Caki2 (cell line): ENCODE measurements around the gene H2BK1. TPM values are rescaled to one million over a fixed set of nuclear protein-coding genes. Genes with fewer than 3 reads are reported as not detected.

Experiments used
- DNase-seq: peaks from one replicate; pipeline ENCODE4 v3.0.0-alpha.2; 2015; ENCODE audit warnings: low read depth
- in situ Hi-C: cut with HindIII; loops from 2 replicates; pipeline ENCODE4 v1.10.0; 2016; ENCODE audit warnings: low sequenced_read_pairs, low pct_unique_long_range_greater_than_20kb, mixed read lengths
- total RNA-seq: library from RNA; depleted of rRNA; stranded (reverse); fragments of >200 nt; shearing (Covaris generic); gene quantifications from 2 replicates; pipeline ENCODE4 v1.2.3, GENCODE V29; 2014; ENCODE audit warnings: low replicate concordance

Gene H2BK1
- total RNA-seq, 1 experiment from 2014 or later = not detected

DNA sequence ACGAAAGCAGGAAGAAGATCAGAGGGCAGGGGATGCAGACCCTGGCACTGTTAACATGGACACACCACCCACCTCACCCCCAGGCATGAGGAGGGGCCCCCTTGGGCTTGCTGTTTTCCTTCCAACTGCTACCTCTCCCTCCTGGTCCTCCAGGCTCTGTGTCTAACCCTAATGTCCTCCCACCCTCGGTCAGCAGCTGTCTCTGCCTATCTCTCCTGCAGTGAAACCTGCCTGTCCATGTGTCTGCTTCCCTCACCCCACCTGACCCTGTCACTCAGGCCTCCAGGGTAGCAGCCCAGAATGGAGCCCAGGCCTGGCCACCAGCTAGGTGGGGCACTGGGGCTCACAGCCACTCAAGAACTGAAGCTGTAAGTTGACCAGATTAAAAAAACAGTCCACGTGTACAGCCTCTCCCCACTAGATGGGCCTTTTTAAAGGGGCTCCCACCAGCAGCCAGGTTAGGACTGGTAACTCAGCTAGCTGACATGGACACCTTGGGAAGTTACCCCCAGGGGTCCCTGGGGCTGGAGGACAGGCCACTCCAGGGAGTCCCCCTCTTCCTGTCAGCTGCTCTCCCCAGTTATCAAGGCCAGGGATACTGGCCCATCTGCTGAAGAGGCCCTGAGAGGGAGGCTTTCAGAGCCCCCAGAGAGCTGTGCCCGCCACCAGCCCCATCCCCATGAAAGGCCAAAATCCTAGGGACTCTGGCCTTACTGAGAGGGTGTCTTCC is 36.7 kb upstream of the H2BK1 start:
- no peak for DNase-seq
- in situ Hi-C loops = no loop called here

- no peak for DNase-seq
- in situ Hi-C loops = no loop called here
Measured at GRCh38 chr7:151246102-151246850, 36.0 kb upstream of the H2BK1 start.

- in situ Hi-C loops = no loop called here
- no peak for DNase-seq
Measured at GRCh38 chr7:151245360-151246101, 35.2 kb upstream of the H2BK1 start.

DNA sequence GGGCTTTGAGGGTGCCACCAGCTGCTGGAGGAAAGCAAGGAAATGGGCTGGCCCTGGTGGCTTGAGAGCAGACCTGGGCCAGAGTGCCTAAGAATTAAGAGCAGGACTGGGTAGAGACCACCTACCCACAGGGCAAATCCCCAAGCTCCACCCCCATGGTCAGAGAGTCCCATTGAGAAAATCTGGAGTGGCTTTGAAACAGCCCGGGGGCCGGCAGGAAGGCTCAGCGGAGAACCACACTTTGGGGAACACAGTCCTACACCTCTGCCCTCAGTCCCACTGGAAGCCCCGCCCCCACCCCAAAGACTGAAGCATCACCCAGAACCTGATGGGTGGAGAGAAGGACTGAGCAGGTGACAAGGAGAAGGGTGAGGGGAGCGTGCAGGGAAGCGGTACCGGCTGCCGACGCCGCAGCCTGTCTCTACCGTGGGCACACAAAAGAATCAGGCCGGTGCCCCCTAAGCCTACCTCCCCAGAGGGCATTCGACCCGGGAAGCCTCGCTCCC is 34.6 kb upstream of the H2BK1 start:
- in situ Hi-C loops = no loop called here

DNA sequence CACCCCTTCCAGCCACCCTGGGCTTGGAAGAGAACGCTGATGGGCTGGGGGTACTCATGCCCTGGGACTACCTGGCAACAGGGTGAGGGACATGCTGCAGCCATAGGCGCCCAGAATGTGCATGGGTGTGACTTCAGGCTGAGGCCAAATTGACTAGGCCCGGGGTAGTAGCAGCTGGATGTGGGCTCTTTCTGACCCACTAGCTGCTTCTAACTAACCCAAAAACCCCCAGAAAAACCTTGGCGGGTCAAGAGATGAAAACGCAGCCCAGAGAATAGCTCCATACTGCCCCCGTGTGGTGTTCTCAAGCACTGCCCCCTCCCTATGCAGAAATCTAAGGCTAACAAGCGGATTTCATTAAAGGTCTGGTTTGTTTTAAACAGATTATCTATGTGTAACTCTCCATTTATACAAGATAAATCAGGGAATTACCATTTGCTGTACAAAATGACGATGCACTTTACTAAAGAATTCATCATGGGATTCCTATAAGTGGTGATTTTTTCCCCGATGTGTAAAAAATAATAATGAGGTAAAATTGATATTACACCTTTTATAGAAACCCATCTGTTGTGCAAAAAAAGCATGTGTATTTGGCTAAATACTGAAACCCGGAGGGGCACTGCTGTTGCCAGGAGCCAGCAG is 34.0 kb upstream of the H2BK1 start:
- in situ Hi-C loops = no loop called here
- DNase-seq = no peak

More for the DNA sequence above, 34.6 kb upstream of the H2BK1 start:
- no peak for DNase-seq

DNA sequence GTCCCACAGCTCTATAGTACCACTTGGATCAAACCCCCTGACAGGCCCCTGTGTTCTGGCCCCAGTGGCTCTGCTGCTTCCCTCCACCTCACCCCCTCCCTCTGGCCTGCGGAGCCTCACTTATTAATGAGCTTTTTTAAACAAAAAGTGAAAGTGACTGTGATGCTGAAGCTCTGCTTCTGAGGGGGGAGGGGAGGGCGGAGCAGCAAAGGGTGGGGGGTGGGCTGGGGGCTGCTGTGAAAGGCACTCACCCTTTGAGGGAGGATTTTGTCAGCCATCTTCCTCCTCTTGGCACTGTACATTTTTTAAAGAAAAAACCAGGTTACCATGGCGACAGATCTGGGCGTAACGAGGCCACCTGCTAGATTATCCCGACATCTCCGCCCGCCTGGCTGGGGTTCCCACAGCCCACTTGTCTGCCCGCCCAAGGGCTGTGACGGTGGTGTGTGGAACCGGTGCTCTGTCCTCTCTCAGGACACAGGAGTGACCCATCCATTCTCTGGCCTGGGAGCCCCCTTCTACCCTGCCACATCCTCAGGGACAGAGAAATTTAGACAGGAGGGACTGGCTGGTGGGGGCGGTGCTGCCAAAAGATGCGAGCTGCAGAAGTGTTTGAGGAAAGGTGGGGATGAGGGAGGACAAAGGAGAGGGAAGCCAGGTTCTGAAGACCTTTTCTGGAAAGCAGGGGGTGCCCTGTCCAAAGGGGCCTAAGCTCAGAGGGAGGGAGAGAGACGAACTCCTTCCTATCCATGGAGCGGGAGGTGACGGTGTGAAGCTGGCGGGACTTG is 33.3 kb upstream of the H2BK1 start:
- no peak for DNase-seq
- in situ Hi-C loops = no loop called here

GRCh38 chr7:151243045-151243349 is 32.7 kb upstream of the H2BK1 start:
- in situ Hi-C loops = no loop called here

DNA sequence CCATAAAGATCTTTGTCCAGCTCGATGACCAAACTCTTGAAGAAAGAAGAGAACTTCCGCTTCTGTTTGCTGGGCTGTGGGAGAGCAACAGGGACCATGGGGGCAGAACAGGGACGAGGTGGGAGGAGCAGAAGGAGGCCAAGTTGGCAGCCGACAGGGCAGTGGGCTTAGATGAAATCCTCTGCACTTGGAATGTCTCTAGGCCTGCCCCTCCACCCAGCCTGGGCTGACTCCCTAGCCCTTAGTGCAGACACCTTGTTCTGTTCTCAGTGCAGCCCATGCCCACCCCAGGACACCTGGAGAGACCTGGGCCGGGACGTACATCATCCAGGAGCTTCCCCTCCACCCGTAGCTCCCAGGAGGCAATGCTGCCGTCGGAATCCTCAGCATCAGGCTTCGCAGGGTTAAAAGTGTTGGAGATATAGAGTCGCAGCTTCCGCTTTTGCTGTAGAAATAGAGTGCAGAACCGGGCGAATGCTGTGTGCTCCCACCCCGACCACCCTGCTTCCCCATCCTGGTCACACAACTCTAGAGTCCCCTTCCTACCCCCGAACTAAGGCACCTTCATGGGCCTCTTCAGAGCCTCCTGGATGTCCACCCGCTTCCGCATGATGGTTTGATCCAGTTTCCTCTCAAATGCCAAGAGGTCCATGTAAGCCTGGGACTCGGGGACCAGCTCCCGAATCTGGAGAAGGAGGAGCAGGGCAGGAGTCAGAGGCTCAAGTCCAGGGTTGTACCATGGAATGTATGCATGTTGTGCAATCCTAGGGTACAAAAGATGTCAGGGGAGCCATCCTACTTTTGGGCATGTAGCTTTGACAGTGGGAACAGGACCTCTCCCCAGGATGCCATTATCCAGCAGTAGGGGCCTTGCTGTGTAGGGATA is 32.1 kb upstream of the H2BK1 start:
- in situ Hi-C loops = no loop called here
- DNase-seq = no peak

More at GRCh38 chr7:151243045-151243349, 32.7 kb upstream of the H2BK1 start:
- no peak for DNase-seq

DNA sequence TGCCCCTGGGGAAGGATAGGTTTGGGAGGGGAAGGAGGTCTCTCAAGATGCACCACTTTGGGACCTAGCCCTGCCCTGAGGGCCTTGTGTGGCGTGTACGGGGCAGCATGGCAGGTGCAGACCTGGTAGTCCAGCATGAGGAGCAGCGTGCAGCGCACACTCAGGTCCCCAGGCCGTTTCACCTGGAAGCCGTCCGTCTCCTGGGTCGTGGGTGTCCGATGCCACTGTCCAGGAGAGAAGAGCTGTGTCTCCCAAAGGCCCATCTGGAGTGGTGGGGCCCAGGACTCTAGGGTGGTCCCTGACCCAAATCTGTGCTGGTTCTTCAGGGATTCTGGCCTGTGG is 31.4 kb upstream of the H2BK1 start:
- no peak for DNase-seq
- in situ Hi-C loops = no loop called here

DNA sequence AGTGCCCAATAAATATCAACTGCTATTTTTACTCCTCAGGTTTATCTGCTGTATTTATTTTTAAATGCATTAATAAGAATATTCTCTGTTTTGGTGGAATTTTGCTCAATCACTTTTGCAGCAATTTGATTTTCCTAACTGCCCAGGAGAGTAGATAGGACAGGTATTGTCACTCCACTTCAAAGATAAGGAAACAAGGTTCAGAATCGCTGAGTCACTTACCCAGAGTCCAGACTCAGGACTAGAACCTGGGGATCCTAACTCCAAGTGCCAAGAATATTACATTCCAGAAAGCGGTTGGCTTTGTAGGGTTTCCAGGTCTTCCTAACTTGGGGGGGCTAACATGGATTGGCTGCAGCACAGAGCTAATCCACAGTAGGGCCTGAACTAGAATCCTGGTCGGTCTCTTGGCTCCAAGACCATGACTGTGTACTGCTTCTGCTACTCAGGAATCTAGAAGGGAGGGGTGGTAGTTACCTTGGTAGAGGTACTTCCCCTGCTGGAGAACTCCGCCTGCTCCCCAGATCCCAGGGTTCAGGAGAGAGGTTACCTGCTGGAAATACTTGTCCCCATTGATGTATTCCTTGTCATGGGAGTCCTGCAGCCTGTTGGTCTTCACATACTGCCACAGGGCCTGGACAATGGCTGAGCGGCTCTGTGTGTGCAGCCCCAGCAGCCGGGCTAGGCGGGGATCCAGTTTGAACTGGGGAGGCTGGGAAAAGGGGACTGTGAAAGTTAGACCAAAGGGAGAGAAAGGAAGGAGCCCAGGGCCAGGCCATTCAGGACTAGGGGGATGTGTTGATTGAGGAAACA is 30.9 kb upstream of the H2BK1 start:
- in situ Hi-C loops = no loop called here
- DNase-seq = no peak

DNA sequence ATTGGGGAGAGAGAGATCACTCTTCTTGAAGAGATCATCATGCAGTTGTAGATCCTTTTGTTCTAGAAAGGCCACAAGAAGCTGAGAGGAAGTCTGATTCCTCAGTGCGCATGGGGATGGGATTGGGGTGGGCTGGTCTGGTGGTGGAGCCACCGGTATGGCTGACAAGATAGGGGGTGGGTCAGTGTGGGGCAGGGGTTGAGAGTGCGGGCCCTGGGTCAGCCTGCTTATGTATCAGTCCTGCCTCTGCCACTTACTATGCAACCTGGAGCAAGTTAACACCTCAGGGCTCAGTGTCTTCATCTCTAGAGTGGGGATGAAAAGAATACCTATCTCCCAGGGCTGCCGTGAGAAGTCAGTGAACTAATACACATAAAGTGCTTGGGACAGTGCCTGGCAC is 30.2 kb upstream of the H2BK1 start:
- in situ Hi-C loops = no loop called here
- no peak for DNase-seq

- DNase-seq = no peak
- in situ Hi-C loops = no loop called here
Measured at GRCh38 chr7:151239837-151240459, 29.7 kb upstream of the H2BK1 start.

GRCh38 chr7:151238924-151239836 is 28.9 kb upstream of the H2BK1 start:
- DNase-seq = no peak
- in situ Hi-C loops = no loop called here

DNA sequence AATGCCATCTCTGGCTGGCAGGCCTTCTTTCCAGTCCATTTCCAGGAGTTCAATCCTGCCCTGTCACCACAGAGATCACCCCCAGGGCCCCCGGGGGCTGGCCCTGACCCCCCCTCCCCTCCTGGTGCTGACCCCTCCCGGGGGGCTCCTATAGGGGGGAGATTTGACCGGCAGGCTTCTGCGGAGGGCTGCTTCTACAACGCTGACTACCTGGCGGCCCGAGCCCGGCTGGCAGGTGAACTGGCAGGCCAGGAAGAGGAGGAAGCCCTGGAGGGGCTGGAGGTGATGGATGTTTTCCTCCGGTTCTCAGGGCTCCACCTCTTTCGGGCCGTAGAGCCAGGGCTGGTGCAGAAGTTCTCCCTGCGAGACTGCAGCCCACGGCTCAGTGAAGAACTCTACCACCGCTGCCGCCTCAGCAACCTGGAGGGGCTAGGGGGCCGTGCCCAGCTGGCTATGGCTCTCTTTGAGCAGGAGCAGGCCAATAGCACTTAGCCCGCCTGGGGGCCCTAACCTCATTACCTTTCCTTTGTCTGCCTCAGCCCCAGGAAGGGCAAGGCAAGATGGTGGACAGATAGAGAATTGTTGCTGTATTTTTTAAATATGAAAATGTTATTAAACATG is 28.0 kb upstream of the H2BK1 start:
- no peak for DNase-seq
- in situ Hi-C loops = no loop called here
